Erythroblast (primary cell): Measurements from ENCODE around the gene PLA2R1.
"Not testable (repeated sequence)": the region's sequence is repeated elsewhere in the genome, so short reads cannot be mapped to it uniquely, and the experiment has no call there.

ENCODE experiments used
- DNase-seq, 2 experiments: peaks; one replicate each; lab custom pipeline; 2025; lab: John Stamatoyannopoulos, UW
- GATA1 ChIP-seq: IDR thresholded peaks from 2 replicates; pipeline ENCODE4 v1.6.1; 2011; ENCODE audit warnings: low read depth, mild to moderate bottlenecking, control low read depth, low read length, moderate library complexity
- POLR2A ChIP-seq: IDR thresholded peaks from 2 replicates; pipeline ENCODE4 v1.6.1; 2011; ENCODE audit warnings: mild to moderate bottlenecking, low read length

PLA2R1 gene

GRCh38 chr2:160054984-160055725 is 7.3 kb downstream of the PLA2R1 start:
- DNase-seq, result no peak
- no peak for TF ChIP-seq POLR2A

- TF ChIP-seq POLR2A (no peak), GATA1 (no peak)
- no peak for DNase-seq
Observed at GRCh38 chr2:160053946-160054345, 8.5 kb downstream of the PLA2R1 start.

- TF ChIP-seq POLR2A (no peak), GATA1 (no peak)
Observed at GRCh38 chr2:160052531-160052930, 9.9 kb downstream of the PLA2R1 start.

GRCh38 chr2:160051371-160051800 is 11.0 kb downstream of the PLA2R1 start:
- TF ChIP-seq POLR2A (no peak), GATA1 (no peak)
- DNase-seq, result no peak

More at GRCh38 chr2:160052531-160052930, 9.9 kb downstream of the PLA2R1 start:
- DNase-seq, result no peak

DNA sequence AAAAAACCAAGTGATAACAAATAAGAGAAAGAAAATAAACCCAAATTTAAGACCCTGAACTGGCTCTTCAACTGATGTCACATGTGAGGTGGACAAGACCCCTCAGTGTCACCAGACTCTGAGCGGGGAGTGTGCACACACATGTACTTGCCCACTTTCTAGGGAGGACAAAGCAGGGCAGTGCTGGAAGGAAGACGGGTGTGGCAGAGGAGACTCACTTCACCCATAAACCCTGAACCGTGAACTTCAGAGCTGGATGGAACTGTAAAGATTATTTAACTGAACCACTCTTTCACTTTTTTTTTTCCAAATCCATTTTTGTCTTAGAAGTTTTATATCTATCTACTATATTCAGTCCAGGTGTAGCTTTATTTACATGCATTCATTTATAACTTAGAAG is 12.3 kb downstream of the PLA2R1 start:
- no peak for DNase-seq
- TF ChIP-seq POLR2A, result no peak
- TF ChIP-seq GATA1, result no peak

- TF ChIP-seq GATA1, result no peak
- no peak for TF ChIP-seq POLR2A
- DNase-seq, result no peak
Observed at GRCh38 chr2:160045703-160046210, 16.7 kb downstream of the PLA2R1 start.

- TF ChIP-seq POLR2A, result no peak
- TF ChIP-seq GATA1, result no peak
Observed at GRCh38 chr2:160044728-160045127, 17.7 kb downstream of the PLA2R1 start.

DNA sequence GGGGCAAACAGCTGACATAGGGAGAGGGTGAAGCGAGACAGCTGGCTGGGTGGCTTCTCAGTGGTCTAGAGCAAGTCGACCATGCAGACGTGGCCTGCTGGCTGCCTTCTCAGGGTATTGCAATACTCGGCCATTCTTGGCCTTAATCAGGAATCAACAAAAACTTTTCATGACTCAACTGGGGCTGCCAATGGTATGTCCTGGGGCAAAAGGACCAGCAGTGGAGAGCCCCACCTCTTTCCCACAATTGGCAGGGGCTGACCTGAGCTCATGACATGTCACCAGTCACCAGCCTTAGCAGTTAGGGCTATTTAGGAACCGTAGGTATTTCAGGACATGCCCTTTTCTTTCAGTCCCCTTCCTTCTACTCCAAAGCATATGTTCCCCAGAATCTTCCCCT is 19.1 kb downstream of the PLA2R1 start:
- DNase-seq, result no peak
- TF ChIP-seq GATA1, result no peak
- TF ChIP-seq POLR2A, result no peak

More at GRCh38 chr2:160044728-160045127, 17.7 kb downstream of the PLA2R1 start:
- DNase-seq, result no peak

DNA sequence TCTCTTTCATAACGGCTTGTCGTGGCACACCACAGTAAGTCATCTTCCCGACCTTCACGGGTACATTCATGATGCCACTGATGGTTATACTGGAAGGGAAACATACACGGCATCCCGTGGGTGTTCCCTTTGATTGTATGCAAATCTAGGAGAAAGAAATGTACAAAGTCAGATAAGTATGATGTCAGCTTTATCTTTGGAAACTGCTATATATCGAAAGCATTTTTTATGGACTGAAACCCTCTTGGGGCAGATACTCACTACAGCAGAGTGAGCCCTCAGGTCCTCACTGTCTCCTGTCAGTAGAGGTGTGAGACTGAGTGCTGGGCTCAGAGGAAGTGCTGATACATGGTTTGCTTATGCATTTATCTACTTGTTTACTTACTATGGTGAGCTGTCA is 20.4 kb downstream of the PLA2R1 start:
- no peak for DNase-seq

GRCh38 chr2:160041091-160041490 is 21.3 kb downstream of the PLA2R1 start:
- TF ChIP-seq POLR2A (no peak), GATA1 (no peak)
- DNase-seq, result no peak

More for the DNA sequence above, 20.4 kb downstream of the PLA2R1 start:
- TF ChIP-seq GATA1 (no peak), POLR2A (no peak)

DNA sequence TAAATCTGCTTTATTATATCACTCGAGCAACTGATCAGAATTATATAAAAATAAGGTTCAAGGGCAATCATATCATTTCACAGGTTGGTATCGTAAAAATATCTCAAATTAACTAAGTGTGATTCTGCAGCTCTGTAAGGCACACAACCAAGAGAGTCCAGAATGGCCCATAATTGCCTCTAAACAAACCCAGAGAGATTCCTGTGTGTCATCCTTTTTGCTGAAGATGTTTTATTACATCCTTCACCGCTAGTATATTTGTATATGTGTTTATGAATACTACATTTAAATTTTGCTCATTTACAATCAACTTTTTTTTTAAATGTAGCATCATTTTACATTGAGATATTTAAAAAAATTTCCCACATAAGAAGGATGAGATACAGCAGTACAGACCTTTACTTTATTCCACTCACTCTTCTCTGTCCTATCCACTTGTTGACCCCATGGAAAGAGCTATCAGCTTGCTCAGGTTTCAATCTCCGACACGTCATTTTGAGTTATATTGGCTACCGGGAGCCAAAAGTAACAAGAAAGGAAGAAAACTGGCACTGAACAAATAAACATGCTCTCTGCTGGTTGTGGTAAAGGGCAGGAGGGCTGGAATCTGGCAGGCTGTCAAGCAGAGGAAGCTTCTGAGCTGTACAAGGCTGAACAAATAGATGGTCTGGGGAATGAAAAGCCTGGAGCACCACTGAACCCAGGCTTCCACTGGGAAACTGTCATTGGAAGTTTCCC is 23.1 kb downstream of the PLA2R1 start:
- DNase-seq, result no peak
- TF ChIP-seq POLR2A (no peak), GATA1 (no peak)

- DNase-seq, result not testable (repeated sequence)
Observed at GRCh38 chr2:160038662-160039061, 23.8 kb downstream of the PLA2R1 start.

- DNase-seq, result no peak
- no peak for TF ChIP-seq GATA1
- no peak for TF ChIP-seq POLR2A
Observed at GRCh38 chr2:160036736-160037135, 25.7 kb downstream of the PLA2R1 start.

DNA sequence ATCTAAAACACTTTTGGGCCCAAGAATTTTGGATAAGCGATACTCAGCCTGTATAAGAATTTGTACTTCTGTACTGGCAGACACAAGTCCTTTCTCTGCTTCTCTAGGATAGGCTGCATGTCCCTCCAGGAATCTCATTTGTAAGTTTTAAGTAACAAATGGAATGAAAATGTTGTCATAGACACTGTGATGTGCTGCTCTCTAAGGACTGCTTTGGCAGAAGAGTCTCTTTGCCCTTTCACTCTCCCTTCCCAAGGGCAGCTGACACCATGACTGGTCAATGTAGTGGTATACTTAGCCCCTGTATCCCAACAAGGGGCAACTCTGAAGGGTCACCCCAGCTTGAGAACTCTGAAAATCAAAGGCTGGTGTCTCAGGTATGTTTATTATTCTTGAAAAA is 27.3 kb downstream of the PLA2R1 start:
- TF ChIP-seq GATA1, result no peak
- no peak for TF ChIP-seq POLR2A
- DNase-seq, result no peak
